Activated CD4-positive, alpha-beta T cell treated with anti-CD3 and anti-CD28 coated beads, Interleukin-2, amount 50 U/mL, for 24 hours (primary cell): ENCODE results near the gene TMPRSS9.
A peak's percentile ranks its signal among the peaks of the same experiment; 100 is the strongest.

Experiments
- DNase-seq, 2 donors: peaks; one replicate each; pipeline ENCODE4 v3.0.0-alpha.2; 2020; ENCODE audit warnings: low read depth in 1 of 2, low spot score in 1 of 2

The TMPRSS9 gene

DNA sequence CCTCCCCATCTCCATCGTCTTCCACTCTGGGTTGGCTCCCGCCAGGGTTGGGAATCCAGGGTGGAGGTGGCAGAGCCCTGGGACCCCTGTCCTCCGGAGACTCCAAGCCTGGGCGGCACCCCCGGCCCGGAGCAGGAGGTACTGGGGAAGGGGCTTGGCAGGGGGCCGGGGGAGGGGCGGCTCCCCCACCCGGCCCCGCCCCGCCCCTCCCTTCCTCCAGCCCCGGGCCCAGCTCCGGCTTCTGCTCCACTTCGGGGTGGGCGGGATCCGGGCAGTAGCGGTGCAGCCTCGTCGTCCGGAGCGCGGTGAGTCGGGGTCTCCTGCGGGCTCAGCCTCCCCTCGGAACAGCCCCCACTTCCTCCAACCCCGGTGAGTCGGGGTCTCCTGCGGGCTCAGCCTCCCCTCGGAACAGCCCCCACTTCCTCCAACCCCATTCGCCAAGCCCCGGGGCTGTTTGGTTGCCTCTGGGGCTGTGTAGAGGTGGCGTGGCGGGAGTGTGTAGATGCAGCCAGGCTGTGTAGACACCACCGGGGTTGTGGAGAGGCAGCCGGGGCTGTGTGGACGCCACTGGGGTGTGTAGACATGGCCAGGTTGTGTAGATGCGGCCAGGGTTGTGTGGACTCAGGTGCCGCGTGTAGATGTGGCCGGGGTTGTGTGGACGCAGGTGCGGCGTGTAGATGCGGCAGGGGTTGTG lies at the start of gene TMPRSS9:
Gene TMPRSS9, plus strand, starts transcription at position 274 of the 694 bp plus-strand sequence. CDS start 29,521 bp downstream, outside the sequence.
- DNase-seq = no peak

- no peak for DNase-seq
These were observed 49.0 kb upstream of the TMPRSS9 start for GRCh38 chr19:2311093-2311492.

DNA sequence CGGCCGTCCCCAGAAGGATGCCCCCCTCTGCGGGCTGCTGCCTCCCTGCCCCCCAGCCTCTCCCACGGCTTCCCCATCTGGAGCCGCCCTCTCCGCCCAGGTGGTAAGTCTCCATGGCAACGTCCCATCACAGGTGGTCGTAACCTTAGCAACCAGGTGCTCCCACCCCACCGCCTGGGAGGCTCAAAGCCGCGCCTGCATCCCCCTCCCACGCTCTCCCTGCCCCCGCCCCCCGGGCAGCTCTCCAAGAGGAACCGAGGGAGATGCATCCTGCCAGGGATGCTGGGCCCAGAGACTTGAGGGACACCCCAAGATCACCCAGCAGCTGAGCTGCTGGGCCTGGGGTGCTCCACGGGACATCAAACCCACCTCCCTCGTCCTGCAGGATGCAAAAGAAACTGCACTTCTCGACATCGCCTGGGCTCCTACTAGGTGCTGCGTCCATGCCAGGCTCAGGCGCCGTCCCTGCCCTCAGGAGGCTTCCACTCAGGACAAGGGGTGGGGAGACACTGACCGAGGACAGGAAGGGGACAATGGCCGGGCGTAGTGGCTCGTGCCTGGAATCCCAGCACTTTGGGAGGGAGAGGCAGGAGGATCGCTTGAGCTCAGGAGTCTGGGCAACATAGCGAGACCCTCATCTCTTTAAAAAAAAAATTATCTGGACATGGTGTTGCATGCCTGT lies 47.1 kb upstream of the TMPRSS9 start:
- DNase-seq = no peak

- no peak for DNase-seq
These were observed 44.8 kb upstream of the TMPRSS9 start for GRCh38 chr19:2315121-2315817.

DNA sequence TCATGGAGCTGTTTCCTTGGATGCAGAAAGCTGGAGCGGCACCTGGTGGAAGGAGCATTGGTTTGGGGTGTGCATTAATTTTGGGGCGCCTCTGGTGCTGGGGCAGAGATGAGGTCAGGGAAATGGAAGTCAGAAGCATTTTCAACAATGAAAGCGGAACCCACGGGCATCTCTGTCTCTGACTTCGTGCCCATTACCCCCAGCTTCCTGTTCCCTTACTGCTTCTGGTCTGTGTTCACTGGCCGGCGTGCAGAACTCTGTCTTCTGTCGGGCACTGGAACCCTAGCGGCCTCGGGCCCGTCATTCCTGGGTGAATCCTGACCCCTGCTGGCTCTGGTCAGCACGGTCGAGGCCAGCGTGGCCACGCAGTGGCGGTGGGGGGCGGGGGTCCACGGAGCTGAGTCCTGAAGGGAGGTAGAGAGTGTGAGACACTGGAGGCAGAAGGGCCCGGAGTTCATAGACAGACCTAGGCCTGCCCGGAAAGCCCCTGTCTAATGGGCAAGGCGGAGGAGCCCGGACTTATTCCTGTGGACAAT lies 44.2 kb upstream of the TMPRSS9 start:
- no peak for DNase-seq

GRCh38 chr19:2317300-2317699 lies 42.8 kb upstream of the TMPRSS9 start:
- no peak for DNase-seq

- no peak for DNase-seq
These were observed 42.3 kb upstream of the TMPRSS9 start for GRCh38 chr19:2317756-2318155.

DNA sequence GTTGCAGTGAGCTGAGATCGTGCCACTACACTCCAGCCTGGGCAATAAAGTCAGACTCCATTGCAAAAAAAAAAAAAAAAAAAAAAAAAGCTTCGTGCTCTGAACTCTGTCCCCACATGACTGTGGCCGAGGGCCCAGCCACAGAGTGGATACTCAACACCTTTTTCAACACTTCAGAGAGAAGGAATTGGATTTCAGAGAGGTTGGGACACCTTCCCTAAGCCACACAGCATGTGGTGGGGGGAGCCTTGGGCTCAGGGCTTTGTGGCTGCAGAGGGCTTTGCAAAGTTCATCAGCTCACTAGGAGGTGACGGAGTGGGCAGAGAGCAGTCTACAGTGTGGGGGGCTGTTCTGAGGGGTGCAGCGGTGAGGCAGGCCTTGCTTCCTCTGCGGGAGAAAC lies 41.1 kb upstream of the TMPRSS9 start:
- DNase-seq = no peak

DNA sequence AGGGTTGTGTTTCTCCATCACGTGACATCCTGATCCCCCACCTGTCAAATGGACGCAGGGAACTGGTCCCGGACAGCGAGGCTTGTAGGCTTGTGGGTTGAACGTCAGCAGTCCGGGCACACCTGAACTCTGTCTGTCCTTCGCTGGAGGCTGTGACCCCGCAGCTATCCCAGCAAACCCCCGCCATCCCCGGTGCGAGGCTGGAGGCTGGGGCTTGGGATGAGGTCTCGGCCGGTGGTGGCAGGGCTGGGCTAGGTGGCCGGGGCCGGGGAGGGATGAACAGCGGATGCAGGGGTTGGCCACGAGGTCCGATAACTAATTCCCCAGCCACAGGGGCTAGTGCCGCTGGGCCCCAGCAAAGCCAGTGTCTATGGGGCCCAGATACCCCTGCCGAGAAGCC lies 40.5 kb upstream of the TMPRSS9 start:
- DNase-seq = no peak

DNA sequence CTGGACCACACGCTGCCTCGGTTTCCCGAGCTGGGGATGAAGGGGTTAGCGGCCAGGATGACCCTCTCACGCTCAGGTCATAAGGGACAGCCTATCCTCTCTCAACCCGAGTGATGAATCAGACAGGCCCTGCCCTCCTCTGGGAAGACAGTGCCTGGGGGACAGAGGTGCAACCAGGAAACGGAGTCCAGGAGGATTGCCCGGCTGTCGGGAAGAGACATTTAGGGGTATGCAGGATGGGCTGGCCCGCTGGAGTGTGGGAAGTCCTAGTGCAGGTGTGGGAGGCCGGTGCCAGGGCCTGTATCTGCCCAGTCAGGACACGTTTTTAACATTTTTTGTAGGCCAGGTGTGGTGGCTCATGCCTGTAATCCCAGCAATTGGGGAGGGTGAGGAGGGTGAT lies 40.0 kb upstream of the TMPRSS9 start:
- DNase-seq = no peak

GRCh38 chr19:2320939-2321338 lies 39.1 kb upstream of the TMPRSS9 start:
- DNase-seq = no peak

GRCh38 chr19:2321565-2322283 lies 38.3 kb upstream of the TMPRSS9 start:
- DNase-seq = no peak

GRCh38 chr19:2323707-2324106 lies 36.4 kb upstream of the TMPRSS9 start:
- no peak for DNase-seq

DNA sequence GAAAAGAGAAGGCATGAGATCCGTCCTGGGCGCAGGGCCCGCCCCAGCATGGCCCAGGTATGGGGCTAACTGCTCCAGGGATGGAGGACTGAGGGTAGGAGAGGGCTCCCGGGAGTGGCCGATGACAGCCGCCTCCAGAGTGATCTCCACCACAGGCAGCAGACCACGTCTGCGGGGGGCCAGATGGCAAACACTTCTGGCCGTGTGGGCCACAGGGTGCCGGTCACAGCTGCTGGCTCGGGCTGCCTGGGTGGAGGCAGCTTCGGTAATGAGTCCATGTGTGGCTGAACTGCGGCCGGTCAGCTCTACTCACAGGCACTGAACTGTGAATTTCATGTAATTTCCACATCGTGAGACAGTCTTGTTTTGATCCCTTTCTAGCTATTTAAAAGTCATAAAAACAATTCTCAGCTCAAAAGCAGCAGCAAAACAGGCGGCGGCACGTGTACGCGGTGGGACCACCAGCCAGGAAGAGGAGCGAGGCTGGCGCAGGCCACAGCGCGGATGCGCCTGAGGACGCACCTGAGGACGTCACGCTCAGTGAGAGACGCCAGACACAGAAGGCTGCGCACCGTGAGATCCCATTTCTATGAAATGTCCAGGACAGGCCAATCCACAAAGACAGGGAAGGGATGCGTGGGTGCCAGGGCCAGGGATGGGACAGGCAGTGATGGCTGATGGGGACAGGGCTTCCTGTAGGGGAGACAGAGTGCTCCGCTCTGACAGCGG lies 35.7 kb upstream of the TMPRSS9 start:
- DNase-seq = no peak

DNA sequence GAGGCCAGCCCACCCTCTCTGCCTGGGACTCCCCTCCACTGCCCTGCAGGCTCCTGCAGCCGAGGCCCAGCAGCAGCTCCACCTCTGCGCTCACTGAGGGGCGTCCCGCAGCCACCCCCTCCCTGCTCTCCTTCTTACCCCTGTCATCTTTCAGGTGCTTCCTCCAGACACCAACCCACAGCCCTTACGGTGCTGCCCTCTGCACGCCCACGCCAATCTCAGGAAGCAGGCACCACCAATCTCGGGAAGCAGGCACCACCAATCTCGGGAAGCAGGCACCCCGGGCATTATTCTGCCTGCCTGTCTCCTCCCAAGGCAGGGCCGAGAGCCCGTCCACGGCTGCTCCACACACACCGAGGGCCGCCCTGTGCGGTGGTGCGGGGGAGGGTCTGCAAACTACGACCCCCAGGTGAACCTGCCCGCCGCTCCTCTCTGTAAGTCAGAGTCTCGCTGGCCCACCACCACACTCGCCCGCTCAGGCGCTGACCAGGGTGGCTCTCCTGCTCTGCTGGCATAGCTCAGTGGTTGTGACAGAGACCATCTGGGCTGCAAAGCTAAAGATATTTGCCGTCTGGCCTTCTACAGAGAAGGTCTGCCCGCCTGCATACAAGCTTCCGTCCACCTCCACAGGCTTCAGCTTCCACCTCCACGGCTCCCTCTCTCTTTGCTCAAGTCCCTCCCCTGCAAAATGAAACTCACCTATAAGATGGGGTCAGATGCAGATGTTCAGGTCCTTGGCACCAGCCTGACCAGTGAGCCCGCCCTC lies 34.6 kb upstream of the TMPRSS9 start:
- no peak for DNase-seq

DNA sequence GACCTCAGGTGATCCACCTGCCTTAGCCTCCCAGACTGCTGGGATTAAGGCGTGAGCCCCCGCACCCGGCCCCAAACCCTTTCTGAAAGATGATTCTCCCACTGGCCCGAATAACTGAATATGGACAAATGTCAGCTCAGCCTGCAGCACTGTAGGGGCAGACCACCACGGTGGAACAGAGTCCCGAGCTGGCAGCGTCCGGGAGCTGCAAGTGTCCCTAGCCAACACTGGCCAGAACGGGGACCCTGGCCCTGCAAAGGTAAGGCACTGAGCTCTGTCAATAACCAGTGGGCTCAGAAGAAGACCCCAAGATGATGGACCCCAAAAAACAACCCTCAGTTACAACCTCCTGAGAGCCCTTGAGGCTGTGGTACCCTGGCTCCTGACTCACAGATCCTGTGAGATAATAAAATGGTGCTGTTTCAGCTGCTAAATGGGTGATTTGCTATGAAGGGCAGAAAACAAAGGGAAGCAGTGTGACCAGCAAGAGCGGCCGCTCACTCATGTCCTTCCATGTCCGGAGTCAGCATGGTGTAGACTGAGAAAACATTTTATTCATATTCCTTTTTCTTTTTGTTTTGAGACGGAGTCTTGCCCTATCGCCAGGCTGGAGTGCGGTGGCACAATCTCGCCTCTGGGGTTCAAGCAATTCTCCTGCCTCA lies 33.2 kb upstream of the TMPRSS9 start:
- DNase-seq = no peak

- peak; percentile 28 to 71 for DNase-seq
These were observed 32.2 kb upstream of the TMPRSS9 start for GRCh38 chr19:2327773-2328400.

DNA sequence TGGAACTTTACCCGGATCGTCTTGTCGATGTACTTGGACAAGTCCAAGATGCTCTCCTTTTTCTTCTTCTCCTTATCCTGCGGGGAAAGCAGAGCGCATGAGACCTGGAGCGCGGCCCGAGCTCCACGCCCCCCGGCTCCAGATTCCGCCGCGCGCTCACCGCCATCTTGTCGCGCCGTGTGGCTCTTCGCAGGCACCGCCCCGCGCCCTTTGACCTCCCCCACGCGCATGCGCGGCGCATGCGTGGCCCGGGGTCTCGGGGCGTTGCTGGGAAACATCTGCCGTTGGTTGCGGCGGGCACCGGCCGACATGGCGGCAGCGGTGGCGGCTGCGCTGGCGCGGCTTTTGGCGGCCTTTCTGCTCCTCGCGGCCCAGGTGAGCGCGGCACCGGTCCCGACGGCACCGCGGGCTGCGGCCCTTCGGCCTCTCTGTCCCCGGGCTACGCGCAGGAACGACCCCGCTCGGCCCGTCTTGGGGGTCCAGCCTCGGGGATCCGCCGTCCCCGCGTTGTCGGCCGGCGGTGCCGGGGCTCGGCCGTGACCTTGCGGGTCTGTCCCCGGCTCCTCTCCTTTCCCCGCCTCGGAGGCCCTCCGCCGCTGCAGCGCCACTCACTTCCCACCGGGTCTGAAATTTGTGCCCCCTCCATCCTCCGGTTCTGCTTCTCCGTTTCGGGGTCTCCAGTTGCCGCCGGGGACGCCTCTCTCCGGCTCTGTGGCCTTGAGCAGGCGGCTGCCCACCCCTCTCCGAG lies 31.5 kb upstream of the TMPRSS9 start, which contains the start of the genes LSM7 and SPPL2B:
Gene LSM7, minus strand, starts transcription at position 186 of the 748 bp plus-strand sequence. Its CDS starts 20 bp downstream, at position 166.
Gene SPPL2B, plus strand, starts transcription at position 284 of the 748 bp plus-strand sequence. Its CDS starts 26 bp downstream, at position 310.
- peak; percentile 85 to 87 for DNase-seq
